A673 (cell line): ENCODE measurements around the gene MSL1. TPM values are rescaled to one million over a fixed set of nuclear protein-coding genes. Genes with fewer than 3 reads are reported as not detected.

Experiments used
- BruUV-seq: library from RNA; stranded (reverse); fragments of 400-500 nt; replicated peaks from 2 replicates; lab custom pipeline; 2021; lab: Mats Ljungman, UMichigan
- CTCF ChIA-PET: fragments of 300-600 bp; sonication (Branson Sonifier 250); formaldehyde crosslinking; loops from one replicate; lab custom pipeline; 2022; ENCODE audit warnings: antibody characterized with exemption; lab: Charles Lee
- POLR2A ChIA-PET: fragments of 300-600 bp; sonication (Branson Sonifier 250); formaldehyde crosslinking; loops from one replicate; lab custom pipeline; 2022; ENCODE audit warnings: antibody characterized with exemption; ENCODE audit not compliant: low non-redundant PET; lab: Charles Lee
- DNase-seq: peaks from one replicate; pipeline ENCODE4 v3.0.0-alpha.2; 2015; ENCODE audit warnings: low spot score
- H3K27ac ChIP-seq: fragments of 200-600 bp; sonication (generic); 2 replicates; pipeline ENCODE4 v1.5.1; 2016; ENCODE audit warnings: mixed run types, low read depth, mild to moderate bottlenecking, mixed read lengths, antibody characterized with exemption, low read length; ENCODE audit not compliant: poor library complexity, severe bottlenecking
- H3K27me3 ChIP-seq: fragments of 200-600 bp; sonication (generic); replicated peaks from 2 replicates; pipeline ENCODE4 v1.6.1; 2017; ENCODE audit warnings: mixed run types, low read depth, mild to moderate bottlenecking, mixed read lengths, antibody characterized with exemption, low read length; ENCODE audit not compliant: insufficient read depth, poor library complexity
- H3K36me3 ChIP-seq: fragments of 200-600 bp; sonication (generic); 2 replicates; pipeline ENCODE4 v1.6.1; 2016; ENCODE audit warnings: mixed run types, mild to moderate bottlenecking, mixed read lengths, antibody characterized with exemption, low read length; ENCODE audit not compliant: insufficient read depth, poor library complexity, severe bottlenecking
- H3K4me1 ChIP-seq: fragments of 200-600 bp; sonication (generic); 2 replicates; pipeline ENCODE4 v1.6.1; 2017; ENCODE audit warnings: mixed run types, mild to moderate bottlenecking, mixed read lengths, antibody characterized with exemption, low read length; ENCODE audit not compliant: insufficient read depth, poor library complexity, severe bottlenecking
- H3K4me3 ChIP-seq: fragments of 200-600 bp; sonication (generic); 2 replicates; pipeline ENCODE4 v1.5.1; 2016; ENCODE audit warnings: low read depth, mixed run types, mild to moderate bottlenecking, mixed read lengths, low read length; ENCODE audit not compliant: poor library complexity, severe bottlenecking
- H3K9me3 ChIP-seq: fragments of 200-600 bp; sonication (generic); 2 replicates; pipeline ENCODE4 v1.6.1; 2016; ENCODE audit warnings: mixed run types, low read depth, mild to moderate bottlenecking, mixed read lengths, antibody characterized with exemption, low read length; ENCODE audit not compliant: poor library complexity, severe bottlenecking
- CTCF ChIP-seq: fragments of 300-800, 200-600 bp; sonication (generic); conservative IDR thresholded peaks from 2 replicates; pipeline ENCODE4 v1.5.1; 2017; ENCODE audit warnings: low read depth, mild to moderate bottlenecking, antibody characterized with exemption, low read length, moderate library complexity, mixed read lengths
- EZH2 ChIP-seq: fragments of 200-600 bp; sonication (generic); IDR thresholded peaks from 2 replicates; pipeline ENCODE4 v1.6.1; 2017; ENCODE audit warnings: borderline replicate concordance, low read depth, mild to moderate bottlenecking, mixed read lengths, antibody characterized with exemption, low read length; ENCODE audit not compliant: poor library complexity, severe bottlenecking
- intact Hi-C: fragments of 100-400 bp; cut with micrococcal nuclease; formaldehyde crosslinking; loops from one replicate; pipeline ENCODE4 v1.10.0; 2022; ENCODE audit not compliant: unreplicated experiment
- total RNA-seq: library from RNA; stranded (reverse); gene quantifications from 2 replicates; pipeline ENCODE4 v1.2.3, GENCODE V29; 2021

Gene MSL1
- total RNA-seq, 1 experiment from 2014 or later: 59.9 TPM

- no peaks in the 10 kb centered on the region for H3K36me3 ChIP-seq
- TF ChIP-seq CTCF: no peak
- TF ChIP-seq EZH2: no peak
- no peak overlapping the region for H3K27ac ChIP-seq
- H3K4me3 ChIP-seq: no peak overlapping the region
- H3K4me1 ChIP-seq: peaks cover 23% of the 10 kb centered on the region
- DNase-seq: no peak
- ChIA-PET CTCF (interaction anchor here (1.2 kb wide), 1 partner anchor 22 kb away, joined by 6 read pairs; no protein-coding TSS in a partner anchor), POLR2A (no interaction called here)
- BruUV-seq: no TSS peak
- intact Hi-C loops: no loop called here
- no peaks in the 10 kb centered on the region for H3K9me3 ChIP-seq
- H3K27me3 ChIP-seq: no peaks in the 10 kb centered on the region
Measured at GRCh38 chr17:40107522-40108174, 14.1 kb upstream of the MSL1 start.

DNA sequence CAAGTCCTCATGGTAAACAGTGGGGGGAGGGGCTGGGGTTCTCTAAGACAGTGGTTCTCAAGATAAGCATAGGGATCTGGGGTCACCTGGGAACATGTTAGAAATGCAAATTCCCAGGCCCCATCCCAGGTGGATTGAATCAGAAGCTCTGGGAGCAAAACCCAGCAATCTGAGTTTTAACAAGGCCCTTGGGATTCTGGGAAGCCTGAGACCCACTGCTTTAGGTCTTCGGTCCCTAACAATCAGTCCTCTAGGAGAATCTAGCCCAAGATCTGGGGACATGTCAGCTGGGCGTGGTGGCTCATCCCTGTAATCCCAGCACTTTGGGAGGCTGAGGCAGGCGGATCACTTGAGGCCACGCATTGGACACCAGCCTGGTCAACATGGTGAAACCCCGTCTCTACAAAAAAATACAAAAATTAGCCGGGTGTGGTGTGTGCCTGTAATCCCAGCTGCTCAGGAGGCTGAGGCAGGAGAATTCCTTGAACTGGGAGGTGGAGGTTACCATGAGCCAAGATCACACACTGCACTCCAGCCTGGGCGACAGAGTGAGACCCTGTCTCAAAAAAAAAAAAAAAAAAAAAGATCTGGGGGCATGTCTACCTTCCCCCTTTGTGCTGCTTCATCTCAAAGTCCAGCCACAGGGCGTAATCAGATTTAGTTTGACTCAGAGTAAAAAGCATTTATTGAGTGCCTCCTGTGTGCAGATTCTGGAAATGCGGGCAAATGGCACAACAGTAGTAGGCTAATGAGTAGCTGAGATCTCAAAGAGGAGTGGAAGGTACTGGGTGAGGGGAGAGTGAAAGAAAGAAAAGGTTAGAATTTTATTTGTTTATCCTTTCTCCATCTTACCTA lies 12.6 kb upstream of the MSL1 start:
- H3K27me3 ChIP-seq: no peaks in the 10 kb centered on the region
- intact Hi-C loops: no loop called here
- no TSS peak for BruUV-seq
- no peaks in the 10 kb centered on the region for H3K9me3 ChIP-seq
- peaks cover 26% of the 10 kb centered on the region for H3K4me1 ChIP-seq
- H3K27ac ChIP-seq: no peak overlapping the region
- no peak overlapping the region for H3K4me3 ChIP-seq
- TF ChIP-seq EZH2: no peak
- TF ChIP-seq CTCF: no peak; the same call in 1 of the 2 replicates
- CTCF ChIA-PET: no interaction called here
- POLR2A ChIA-PET: no interaction called here
- H3K36me3 ChIP-seq: no peaks in the 10 kb centered on the region
- DNase-seq: no peak

- no peaks in the 10 kb centered on the region for H3K27me3 ChIP-seq
- DNase-seq: no peak
- H3K9me3 ChIP-seq: no peaks in the 10 kb centered on the region
- BruUV-seq: no TSS peak
- H3K27ac ChIP-seq: no peak overlapping the region
- POLR2A ChIA-PET: no interaction called here
- H3K4me1 ChIP-seq: peaks cover 26% of the 10 kb centered on the region
- TF ChIP-seq EZH2: no peak
- no peak for TF ChIP-seq CTCF
- intact Hi-C loops: loop anchor here (5.0 kb wide), 1 partner anchor 182 kb away; no protein-coding TSS in a partner anchor
- H3K4me3 ChIP-seq: no peak overlapping the region
- no peaks in the 10 kb centered on the region for H3K36me3 ChIP-seq
- CTCF ChIA-PET: interaction anchor here (0.5 kb wide), 1 partner anchor 34 kb away, joined by 3 read pairs; no protein-coding TSS in a partner anchor
Measured at GRCh38 chr17:40110026-40110845, 11.5 kb upstream of the MSL1 start.
